ENCODE data around the gene RIMS3.
"Not testable (repeated sequence)": the region's sequence is repeated elsewhere in the genome, so short reads cannot be mapped to it uniquely, and the experiment has no call there.

The RIMS3 gene

GRCh38 chr1:40665335-40666171 is at the start of gene RIMS3:
Gene RIMS3 (minus strand): TSS chr1:40665682. CDS start chr1:40641925, 23,757 bp downstream.
- no peak for FAIRE-seq

GRCh38 chr1:40712997-40713396 is 47.5 kb upstream of the RIMS3 start:
- FAIRE-seq = no peak

- FAIRE-seq = no peak
Observed at GRCh38 chr1:40712405-40712944, 47.0 kb upstream of the RIMS3 start.

- no peak for FAIRE-seq
Observed at GRCh38 chr1:40711465-40712404, 46.3 kb upstream of the RIMS3 start.

- FAIRE-seq = no peak
Observed at GRCh38 chr1:40710581-40711315, 45.3 kb upstream of the RIMS3 start.

- no peak for FAIRE-seq
Observed at GRCh38 chr1:40709802-40710278, 44.4 kb upstream of the RIMS3 start.

- peak; percentile 91 for FAIRE-seq
Observed at GRCh38 chr1:40709100-40709801, 43.8 kb upstream of the RIMS3 start.

- no peak for FAIRE-seq
Observed at GRCh38 chr1:40708750-40709099, 43.2 kb upstream of the RIMS3 start.

- no peak for FAIRE-seq
Observed at GRCh38 chr1:40706626-40707025, 41.1 kb upstream of the RIMS3 start.

- no peak for FAIRE-seq
Observed at GRCh38 chr1:40704817-40705733, 39.6 kb upstream of the RIMS3 start.

GRCh38 chr1:40703316-40703715 is 37.8 kb upstream of the RIMS3 start:
- no peak for FAIRE-seq

GRCh38 chr1:40702810-40703209 is 37.3 kb upstream of the RIMS3 start:
- FAIRE-seq = not testable (repeated sequence)

- FAIRE-seq = no peak
Observed at GRCh38 chr1:40701684-40702083, 36.2 kb upstream of the RIMS3 start.

- FAIRE-seq = no peak
Observed at GRCh38 chr1:40699787-40700186, 34.3 kb upstream of the RIMS3 start.

GRCh38 chr1:40697436-40697835 is 32.0 kb upstream of the RIMS3 start:
- FAIRE-seq = no peak

- FAIRE-seq = no peak
Observed at GRCh38 chr1:40696294-40696693, 30.8 kb upstream of the RIMS3 start.

GRCh38 chr1:40694353-40694874 is 28.9 kb upstream of the RIMS3 start:
- FAIRE-seq = no peak

GRCh38 chr1:40693425-40693824 is 27.9 kb upstream of the RIMS3 start:
- no peak for FAIRE-seq

GRCh38 chr1:40692429-40692895 is 27.0 kb upstream of the RIMS3 start:
- no peak for FAIRE-seq

Measured in endometrium (tissue), 2 donors.